ENCODE measurements around the gene CHEK2. TPM values are rescaled to one million over a fixed set of nuclear protein-coding genes. Genes with fewer than 3 reads are reported as not detected.
A peak's percentile ranks its signal among the peaks of the same experiment; 100 is the strongest.

Gene CHEK2
- total and polyA plus RNA-seq, 7 donors = 2.8 to 17.4 (median 4.6) TPM

- Histone ChIP-seq H3K27me3 (no peaks in the 10 kb centered on the region), H3K9me3 (no peaks in the 10 kb centered on the region), H3K4me1 (peaks cover 0 to 80% (median 56%) of the 10 kb centered on the region in 4 donors), H3K36me3 (peaks cover 0 to 64% (median 15%) of the 10 kb centered on the region in 4 donors), H3K4me3 (no peak overlapping the region), H3K27ac (peak overlapping the region in 3 of 4 donors; percentile 18 to 67 (median 22))
- no peak for DNase-seq
- TF ChIP-seq CTCF (IDR thresholded peaks at IDR 0.05) (no peak), EP300 (IDR thresholded peaks at IDR 0.05) (no peak), POLR2A (IDR thresholded peaks at IDR 0.05) (no peak), POLR2AphosphoS5 (IDR thresholded peaks at IDR 0.05) (no peak)
- intact Hi-C loops (cut with DNase I) = no loop called here
- 95 to 100% methylated on average over 1 of the region's 1 CpG for WGBS, 2 donors
These were observed 38.7 kb upstream of the CHEK2 start for GRCh38 chr22:28780296-28780695.

- Histone ChIP-seq H3K9me3 (no peaks in the 10 kb centered on the region), H3K4me1 (peaks cover 0 to 80% (median 56%) of the 10 kb centered on the region in 4 donors), H3K36me3 (peaks cover 0 to 64% (median 11%) of the 10 kb centered on the region in 4 donors), H3K27ac (peak overlapping the region in 3 of 4 donors; percentile 18 to 67 (median 22)), H3K27me3 (no peaks in the 10 kb centered on the region), H3K4me3 (no peak overlapping the region)
- no peak for DNase-seq
- WGBS, 2 donors = 69 to 84% methylated on average over 5 of the region's 5 CpGs
- intact Hi-C loops (cut with DNase I) = no loop called here
- TF ChIP-seq POLR2AphosphoS5 (IDR thresholded peaks at IDR 0.05) (no peak), CTCF (IDR thresholded peaks at IDR 0.05) (no peak), POLR2A (IDR thresholded peaks at IDR 0.05) (no peak), EP300 (IDR thresholded peaks at IDR 0.05) (no peak)
These were observed 38.2 kb upstream of the CHEK2 start for GRCh38 chr22:28779833-28780232.

GRCh38 chr22:28774378-28774777 lies 32.8 kb upstream of the CHEK2 start:
- Histone ChIP-seq H3K9me3 (no peaks in the 10 kb centered on the region), H3K4me3 (no peak overlapping the region), H3K27me3 (no peaks in the 10 kb centered on the region), H3K27ac (peak overlapping the region in 2 of 4 donors; percentile 99 to 100), H3K36me3 (peaks cover 0 to 31% (median 0%) of the 10 kb centered on the region in 4 donors), H3K4me1 (peaks cover 0 to 52% (median 32%) of the 10 kb centered on the region in 4 donors)
- 91 to 93% methylated on average over 1 of the region's 1 CpG for WGBS, 2 donors
- intact Hi-C loops (cut with DNase I) = no loop called here
- DNase-seq = no peak
- no peak for TF ChIP-seq CTCF (IDR thresholded peaks at IDR 0.05)
- no peak for TF ChIP-seq POLR2A (IDR thresholded peaks at IDR 0.05)
- TF ChIP-seq EP300 (IDR thresholded peaks at IDR 0.05) = no peak
- no peak for TF ChIP-seq POLR2AphosphoS5 (IDR thresholded peaks at IDR 0.05)

- Histone ChIP-seq H3K4me1 (peaks cover 0 to 42% (median 27%) of the 10 kb centered on the region in 4 donors), H3K27ac (peak overlapping the region; percentile 97 to 100 (median 100)), H3K9me3 (peaks cover 0 to 4% (median 0%) of the 10 kb centered on the region in 4 donors), H3K27me3 (no peaks in the 10 kb centered on the region), H3K4me3 (peak overlapping the region; percentile 63 to 99 (median 95)), H3K36me3 (peaks cover 0 to 31% (median 0%) of the 10 kb centered on the region in 4 donors)
- intact Hi-C loops (cut with DNase I) = loop anchor here (1.0 to 2.0 kb wide), 2 partner anchors 26 to 31 kb away; partner anchors contain the start of gene HSCB
- no peak for DNase-seq
- WGBS, 2 donors = 0 to 1% methylated on average over 10 of the region's 10 CpGs
- TF ChIP-seq CTCF (IDR thresholded peaks at IDR 0.05) (no peak), POLR2A (IDR thresholded peaks at IDR 0.05) (no peak), EP300 (IDR thresholded peaks at IDR 0.05) (no peak), POLR2AphosphoS5 (IDR thresholded peaks at IDR 0.05) (no peak)
These were observed 31.8 kb upstream of the CHEK2 start for GRCh38 chr22:28773461-28773867.

Measured in sigmoid colon (tissue), 7 donors.